ENCODE results near the gene BOLA3.
"Not testable (repeated sequence)": the region's sequence is repeated elsewhere in the genome, so short reads cannot be mapped to it uniquely, and the experiment has no call there.

The BOLA3 gene

GRCh38 chr2:74147727-74148456 lies at the start of gene BOLA3:
Gene BOLA3 (minus strand): TSS chr2:74147912. CDS start chr2:74147874, 38 bp downstream.
- peak; percentile 66 for DNase-seq (ENCODE audit: low read depth)

GRCh38 chr2:74197049-74197448 lies 49.3 kb upstream of the BOLA3 start:
- no peak for DNase-seq (ENCODE audit: low read depth)

- DNase-seq (ENCODE audit: low read depth): no peak
These were observed 47.1 kb upstream of the BOLA3 start for GRCh38 chr2:74194799-74195198.

GRCh38 chr2:74191596-74192380 lies 44.1 kb upstream of the BOLA3 start:
- DNase-seq (ENCODE audit: low read depth): no peak

- DNase-seq (ENCODE audit: low read depth): no peak
These were observed 41.0 kb upstream of the BOLA3 start for GRCh38 chr2:74188696-74189095.

- no peak for DNase-seq (ENCODE audit: low read depth)
These were observed 40.4 kb upstream of the BOLA3 start for GRCh38 chr2:74188018-74188601.

GRCh38 chr2:74186706-74187105 lies 39.0 kb upstream of the BOLA3 start:
- not testable (repeated sequence) for DNase-seq (ENCODE audit: low read depth)

- DNase-seq (ENCODE audit: low read depth): no peak
These were observed 38.3 kb upstream of the BOLA3 start for GRCh38 chr2:74186038-74186437.

GRCh38 chr2:74183878-74184277 lies 36.2 kb upstream of the BOLA3 start:
- no peak for DNase-seq (ENCODE audit: low read depth)

GRCh38 chr2:74181739-74182138 lies 34.0 kb upstream of the BOLA3 start:
- DNase-seq (ENCODE audit: low read depth): no peak

GRCh38 chr2:74179063-74179865 lies 31.6 kb upstream of the BOLA3 start:
- DNase-seq (ENCODE audit: low read depth): no peak

GRCh38 chr2:74178211-74179062 lies 30.7 kb upstream of the BOLA3 start, which contains the start of gene MOB1A:
Gene MOB1A (minus strand): TSS chr2:74178879. CDS start chr2:74178674, 205 bp downstream.
- peak; percentile 96 for DNase-seq (ENCODE audit: low read depth)

- no peak for DNase-seq (ENCODE audit: low read depth)
These were observed 30.0 kb upstream of the BOLA3 start for GRCh38 chr2:74177696-74178095.

GRCh38 chr2:74174909-74175308 lies 27.2 kb upstream of the BOLA3 start:
- no peak for DNase-seq (ENCODE audit: low read depth)

GRCh38 chr2:74168739-74169138 lies 21.0 kb upstream of the BOLA3 start:
- DNase-seq (ENCODE audit: low read depth): no peak

- DNase-seq (ENCODE audit: low read depth): no peak
These were observed 17.0 kb upstream of the BOLA3 start for GRCh38 chr2:74164761-74165160.

- DNase-seq (ENCODE audit: low read depth): no peak
These were observed 15.2 kb upstream of the BOLA3 start for GRCh38 chr2:74162951-74163350.

GRCh38 chr2:74155830-74156229 lies 8.1 kb upstream of the BOLA3 start:
- DNase-seq (ENCODE audit: low read depth): no peak

GRCh38 chr2:74152954-74153353 lies 5.2 kb upstream of the BOLA3 start:
- DNase-seq (ENCODE audit: low read depth): no peak

GRCh38 chr2:74149570-74150319 lies 2.0 kb upstream of the BOLA3 start:
- no peak for DNase-seq (ENCODE audit: low read depth)

- DNase-seq (ENCODE audit: low read depth): no peak
These were observed 1.5 kb upstream of the BOLA3 start for GRCh38 chr2:74149247-74149525.
